ENCODE measurements around the gene EXOSC7. TPM values are rescaled to one million over a fixed set of nuclear protein-coding genes. Genes with fewer than 3 reads are reported as not detected.
"Not testable (repeated sequence)": the region's sequence is repeated elsewhere in the genome, so short reads cannot be mapped to it uniquely, and the experiment has no call there.

EXOSC7 gene
- total RNA-seq, 6 donors from 2014 or later, result 35.8 to 55.5 (median 41.1) TPM

GRCh38 chr3:45051685-45052084 is 75.6 kb downstream of the EXOSC7 start:
- no peaks in the 10 kb centered on the region for H3K36me3 ChIP-seq
- ATAC-seq (ENCODE audit: low FRiP score in 2 of 2), result peak in 1 of 2 donors; percentile 56
- WGBS, 2 donors, result 88 to 90% methylated on average over 4 to 6 of the region's 6 CpGs

GRCh38 chr3:45053805-45054195 is 77.8 kb downstream of the EXOSC7 start:
- not testable (repeated sequence) for H3K36me3 ChIP-seq; DNase-seq; H3K4me3 ChIP-seq; H3K27ac ChIP-seq; H3K9me3 ChIP-seq; ATAC-seq (ENCODE audit: low FRiP score in 2 of 2); H3K27me3 ChIP-seq
- H3K4me1 ChIP-seq, result peaks cover 17 to 26% (median 23%) of the 10 kb centered on the region in 4 donors
- 53 to 57% methylated on average over 1 of the region's 1 CpG for WGBS, 2 donors

More at GRCh38 chr3:45051685-45052084, 75.6 kb downstream of the EXOSC7 start:
- DNase-seq, result peak in 1 of 2 donors; percentile 46
- TF ChIP-seq CTCF (IDR thresholded peaks at IDR 0.05), result no peak
- no peak for TF ChIP-seq POLR2AphosphoS5 (IDR thresholded peaks at IDR 0.05)
- no peak for TF ChIP-seq POLR2A (IDR thresholded peaks at IDR 0.05)
- TF ChIP-seq EP300 (IDR thresholded peaks at IDR 0.05), result no peak
- no peaks in the 10 kb centered on the region for H3K27me3 ChIP-seq
- no peaks in the 10 kb centered on the region for H3K9me3 ChIP-seq
- peaks cover 12 to 19% (median 17%) of the 10 kb centered on the region in 4 donors for H3K4me1 ChIP-seq
- no peak overlapping the region for H3K27ac ChIP-seq
- H3K4me3 ChIP-seq, result no peak overlapping the region

- Histone ChIP-seq H3K27ac (peak overlapping the region in 3 of 4 donors; percentile 20 to 69 (median 23)), H3K9me3 (no peaks in the 10 kb centered on the region), H3K27me3 (no peaks in the 10 kb centered on the region), H3K4me1 (peaks cover 17 to 26% (median 23%) of the 10 kb centered on the region in 4 donors), H3K36me3 (no peaks in the 10 kb centered on the region), H3K4me3 (no peak overlapping the region)
- WGBS, 2 donors, result 74 to 76% methylated on average over 3 of the region's 3 CpGs
- TF ChIP-seq EP300 (IDR thresholded peaks at IDR 0.05), result no peak
- TF ChIP-seq CTCF (IDR thresholded peaks at IDR 0.05), result no peak
- no peak for TF ChIP-seq POLR2AphosphoS5 (IDR thresholded peaks at IDR 0.05)
- ATAC-seq (ENCODE audit: low FRiP score in 2 of 2) (peak in 1 of 2 donors; percentile 65), DNase-seq (no peak)
Observed at GRCh38 chr3:45054196-45054857, 78.3 kb downstream of the EXOSC7 start.

- TF ChIP-seq POLR2A (IDR thresholded peaks at IDR 0.05), result no peak
- H3K9me3 ChIP-seq, result no peaks in the 10 kb centered on the region
- ATAC-seq (ENCODE audit: low FRiP score in 2 of 2) (peak in 1 of 2 donors; percentile 82), DNase-seq (no peak)
- H3K4me3 ChIP-seq, result no peak overlapping the region
- 41 to 43% methylated on average over 2 of the region's 2 CpGs for WGBS, 2 donors
- H3K36me3 ChIP-seq, result no peaks in the 10 kb centered on the region
- H3K4me1 ChIP-seq, result peaks cover 17 to 26% (median 23%) of the 10 kb centered on the region in 4 donors
- no peaks in the 10 kb centered on the region for H3K27me3 ChIP-seq
- H3K27ac ChIP-seq, result peak overlapping the region in 3 of 4 donors; percentile 23 to 69 (median 41)
Observed at GRCh38 chr3:45055032-45055410, 79.0 kb downstream of the EXOSC7 start.

GRCh38 chr3:45055411-45056143 is 79.5 kb downstream of the EXOSC7 start:
- Histone ChIP-seq H3K27ac (peak overlapping the region; percentile 23 to 69 (median 41)), H3K9me3 (no peaks in the 10 kb centered on the region), H3K27me3 (no peaks in the 10 kb centered on the region), H3K4me1 (peaks cover 17 to 26% (median 23%) of the 10 kb centered on the region in 4 donors), H3K4me3 (no peak overlapping the region), H3K36me3 (no peaks in the 10 kb centered on the region)
- TF ChIP-seq POLR2AphosphoS5 (IDR thresholded peaks at IDR 0.05) (no peak), CTCF (IDR thresholded peaks at IDR 0.05) (peak in 1 of 6 experiments; percentile 9)
- ATAC-seq (ENCODE audit: low FRiP score in 2 of 2) (peak in 1 of 2 donors; percentile 49), DNase-seq (no peak)
- WGBS, 2 donors, result 72 to 73% methylated on average over 7 of the region's 7 CpGs
